HG02885 (cell line): ENCODE results near the gene TTLL10.

Experiments used
- ATAC-seq: cut with Tn5 transposase; IDR thresholded peaks from one replicate; pipeline ENCODE4 v1.9.1; 2021; ENCODE audit warnings: mild to moderate bottlenecking; ENCODE audit not compliant: unreplicated experiment, poor library complexity

The TTLL10 gene

GRCh38 chr1:1203561-1204424, 30.1 kb downstream of the TTLL10 start:
- no peak for ATAC-seq

DNA sequence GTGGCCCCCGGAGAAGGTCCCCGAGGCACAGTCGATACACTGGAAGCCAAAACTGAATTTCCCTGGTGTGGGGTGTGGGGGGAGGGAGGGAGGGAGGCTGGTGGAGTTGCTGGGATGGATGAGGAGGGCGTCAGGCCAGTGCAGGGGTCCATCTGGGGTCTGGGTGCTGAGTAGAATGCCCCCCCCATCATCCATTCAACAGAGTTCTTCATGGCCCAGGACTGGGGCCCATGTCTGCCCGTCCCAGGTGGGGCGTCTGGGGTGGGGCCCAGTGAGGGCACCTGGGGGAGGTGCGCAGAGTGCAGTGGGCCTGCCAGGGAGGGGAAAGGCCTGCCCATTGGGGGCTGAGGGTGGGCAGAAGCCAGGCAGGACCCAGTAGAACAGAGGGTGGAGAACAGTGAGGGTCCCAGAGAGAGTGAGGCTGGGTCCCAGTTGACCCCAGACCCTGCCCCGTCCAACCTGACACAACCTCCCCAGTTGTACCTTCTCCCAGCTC, 30.8 kb downstream of the TTLL10 start:
- ATAC-seq: no peak

DNA sequence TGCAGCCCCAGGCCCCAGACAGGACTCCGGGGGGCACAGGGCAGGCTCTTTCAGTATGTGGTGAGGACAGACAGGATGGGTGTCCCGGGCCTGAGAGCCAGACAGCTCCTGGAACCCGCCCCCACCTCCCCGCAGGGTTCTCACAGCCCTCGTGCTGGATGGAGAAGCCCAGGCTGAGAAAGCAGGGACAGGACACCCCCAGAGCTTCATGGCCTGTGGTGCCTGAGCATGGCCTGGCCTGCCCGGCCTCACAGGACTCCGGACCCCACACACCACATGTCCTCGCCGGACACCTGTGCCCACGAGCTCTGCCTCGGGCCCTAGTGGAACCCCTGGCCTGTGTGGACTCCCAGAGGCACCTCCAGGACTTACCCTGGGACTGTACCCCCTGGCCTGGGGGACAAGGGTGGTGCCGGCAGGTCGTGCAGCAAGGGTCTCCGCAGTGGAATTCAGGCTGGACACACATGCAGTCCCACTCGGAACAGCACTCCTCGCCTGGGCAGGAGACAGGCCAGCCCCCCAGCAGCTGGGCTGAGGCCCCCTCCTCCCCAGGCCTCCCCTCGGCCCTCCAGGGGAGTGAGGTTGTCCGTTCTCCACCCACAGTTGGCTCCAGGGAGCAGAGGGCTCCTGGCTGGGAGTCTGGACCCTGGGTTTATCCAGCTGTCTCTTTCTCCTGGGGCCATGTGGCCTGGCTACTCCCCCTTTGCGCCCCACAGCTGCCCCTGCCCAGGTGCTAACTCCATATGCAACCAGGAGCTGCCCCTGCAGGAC, 31.5 kb downstream of the TTLL10 start:
- no peak for ATAC-seq

GRCh38 chr1:1205769-1206375, 32.2 kb downstream of the TTLL10 start:
- ATAC-seq: no peak

- no peak for ATAC-seq
These were observed 32.8 kb downstream of the TTLL10 start, which contains the start of gene TNFRSF18 for GRCh38 chr1:1206376-1206965. Gene TNFRSF18, minus strand, starts transcription at chr1:1206592. Its CDS starts 21 bp downstream, at chr1:1206571.

DNA sequence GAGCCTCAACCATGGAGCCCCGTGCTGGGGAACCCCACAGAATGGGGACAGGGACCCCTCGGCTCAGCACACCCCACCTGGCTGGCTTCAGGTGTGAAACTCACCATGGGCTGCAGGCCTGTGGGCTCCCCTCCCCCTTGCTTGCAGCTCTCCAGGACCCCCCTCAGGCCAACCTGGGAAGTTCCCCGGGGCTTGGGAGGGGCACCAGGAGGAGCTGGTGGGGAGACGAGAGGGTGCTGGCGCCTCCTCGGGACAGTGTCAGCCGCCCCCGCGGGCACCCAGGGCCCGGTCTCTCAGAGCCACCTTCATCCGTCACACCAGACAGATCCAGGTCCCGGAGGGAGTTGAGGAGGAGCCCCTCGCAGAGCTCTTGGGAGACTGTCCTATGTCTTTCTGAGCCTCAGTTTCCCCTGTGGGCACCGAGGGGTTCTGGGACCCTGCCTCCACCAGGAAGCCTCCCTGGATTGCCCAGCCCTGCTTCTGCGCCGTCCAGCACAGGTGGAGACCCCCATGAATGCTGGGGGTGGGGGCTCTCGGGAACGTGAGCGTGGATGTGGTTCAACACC, 33.4 kb downstream of the TTLL10 start:
- no peak for ATAC-seq

DNA sequence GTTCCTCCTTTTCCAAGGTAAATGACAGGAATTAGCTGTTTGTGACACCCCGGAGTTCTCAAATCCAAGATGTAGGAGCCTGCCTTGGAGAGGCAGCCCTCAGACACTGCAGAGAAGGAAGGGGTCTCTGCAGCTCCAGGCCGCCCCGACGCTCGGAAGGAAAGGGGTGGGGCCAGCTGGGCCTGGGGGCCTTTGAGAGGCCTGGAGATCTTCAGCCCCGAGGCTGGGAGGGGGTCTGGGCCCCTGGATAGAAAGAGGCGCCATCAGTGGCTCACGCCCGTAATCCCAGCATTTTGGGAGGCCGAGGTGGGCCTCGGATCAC, 33.9 kb downstream of the TTLL10 start:
- ATAC-seq: no peak

GRCh38 chr1:1208713-1209433, 35.2 kb downstream of the TTLL10 start:
- no peak for ATAC-seq

- no peak for ATAC-seq
These were observed 37.3 kb downstream of the TTLL10 start for GRCh38 chr1:1210726-1211540.

DNA sequence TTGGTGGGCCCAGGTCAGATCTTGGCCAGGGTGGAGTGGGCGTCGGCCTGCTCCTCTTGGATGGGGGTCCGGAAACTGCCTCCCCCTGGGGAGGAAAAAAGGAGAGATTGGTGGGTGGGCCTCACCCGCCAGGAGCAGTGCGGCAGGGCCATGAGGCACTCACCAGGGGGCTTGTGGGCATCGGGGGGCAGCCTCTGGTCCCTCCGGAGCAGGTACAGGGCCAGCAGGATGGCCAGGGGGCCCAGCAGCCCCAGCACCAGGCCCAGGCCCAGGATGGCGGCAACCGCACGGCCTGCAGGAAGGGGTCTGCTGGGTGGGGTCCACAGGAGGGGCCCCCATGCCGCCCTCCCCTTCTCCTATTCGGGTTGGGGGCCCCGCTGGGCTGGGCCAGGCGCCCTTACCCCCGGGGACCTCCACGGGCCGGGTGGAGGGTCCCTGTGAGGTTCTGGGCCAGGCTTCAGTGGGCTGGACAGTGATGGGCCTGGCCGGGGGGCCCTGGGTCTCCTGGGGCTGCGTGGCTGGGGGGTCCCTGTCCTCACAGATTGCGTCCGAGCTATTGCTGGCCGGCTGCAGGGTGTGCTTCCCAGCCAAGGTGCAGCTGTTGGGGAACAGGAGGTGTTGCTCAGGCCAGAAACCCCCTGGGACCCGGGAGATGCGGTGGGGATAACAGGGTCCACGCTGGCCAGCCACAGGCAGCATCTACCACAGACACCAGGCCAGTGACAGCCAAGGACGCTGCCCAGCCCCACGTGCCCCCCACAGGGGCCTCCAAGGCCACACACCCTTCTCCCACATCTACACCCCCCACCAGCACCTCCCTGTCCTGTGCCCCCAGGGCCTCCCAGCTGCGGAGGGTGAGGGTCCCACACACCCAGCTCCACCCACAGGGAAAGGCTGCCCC, 38.1 kb downstream of the TTLL10 start:
- no peak for ATAC-seq

DNA sequence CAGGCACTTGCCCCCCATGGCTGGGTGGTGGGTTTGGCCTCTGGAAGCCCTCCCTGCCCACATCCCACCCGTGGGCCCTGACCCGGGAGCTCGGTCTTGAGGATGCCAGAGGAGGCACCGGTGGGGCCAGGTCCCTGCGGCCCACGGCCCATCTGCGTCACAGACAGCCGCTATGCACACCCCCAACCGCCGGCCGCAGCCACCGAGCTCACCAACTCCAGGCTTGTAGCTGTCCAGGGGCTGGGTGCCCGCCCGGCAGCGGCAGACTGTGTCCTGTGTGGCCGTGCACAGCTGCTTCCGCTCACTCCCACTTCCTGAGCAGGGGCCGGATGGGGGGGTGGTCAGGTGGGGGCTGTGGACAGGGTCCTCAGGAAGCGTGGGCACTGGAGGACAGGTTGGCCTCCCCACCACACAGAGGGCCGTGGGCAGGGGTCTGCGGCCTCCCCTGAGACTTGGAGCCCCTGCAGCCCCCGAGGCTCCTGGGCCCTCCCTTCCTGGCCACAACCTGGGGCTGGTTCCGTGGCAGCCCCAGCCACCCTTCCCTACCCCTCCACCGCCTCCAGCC, 39.2 kb downstream of the TTLL10 start:
- ATAC-seq: no peak

- no peak for ATAC-seq
These were observed 39.9 kb downstream of the TTLL10 start, which contains the start of gene TNFRSF4 for GRCh38 chr1:1213345-1214265. Gene TNFRSF4, minus strand, starts transcription at chr1:1214153. Its CDS starts 26 bp downstream, at chr1:1214127.

DNA sequence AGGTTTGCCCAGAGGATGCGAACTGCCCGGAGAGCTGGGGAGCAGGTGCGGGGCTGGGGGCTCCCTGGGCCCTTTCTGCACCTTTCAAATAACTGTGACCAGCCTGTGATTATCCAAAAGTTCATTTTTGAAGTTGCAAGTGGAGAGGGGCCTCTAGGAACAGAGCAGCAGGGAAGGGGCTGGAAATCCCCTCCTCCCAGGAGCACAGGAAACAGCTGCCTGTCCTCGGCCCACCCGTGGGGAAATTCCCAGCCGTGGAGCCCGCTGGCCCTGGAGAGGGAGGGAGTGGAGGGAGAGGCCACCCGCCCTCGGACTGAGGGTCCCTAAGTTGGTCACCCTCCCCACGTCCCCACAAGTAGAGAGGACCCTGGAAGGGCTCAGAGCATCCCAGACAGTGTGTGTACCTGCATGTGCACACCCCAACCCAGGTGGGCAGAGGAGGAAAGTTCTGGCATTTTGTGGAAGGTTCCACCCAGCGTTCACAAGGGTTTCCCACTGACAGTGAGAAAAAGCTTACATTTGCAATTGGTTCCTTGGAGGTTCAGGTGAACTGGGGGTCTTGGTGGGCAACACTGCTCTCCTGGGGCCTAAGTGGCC, 41.5 kb downstream of the TTLL10 start:
- ATAC-seq: no peak

- ATAC-seq: no peak
These were observed 42.4 kb downstream of the TTLL10 start for GRCh38 chr1:1215881-1216605.
